ENCODE results near the gene ERMARD. TPM values are rescaled to one million over a fixed set of nuclear protein-coding genes. Genes with fewer than 3 reads are reported as not detected.

The ERMARD gene
- total RNA-seq, 1 experiment from 2014 or later, result 16.8 TPM

DNA sequence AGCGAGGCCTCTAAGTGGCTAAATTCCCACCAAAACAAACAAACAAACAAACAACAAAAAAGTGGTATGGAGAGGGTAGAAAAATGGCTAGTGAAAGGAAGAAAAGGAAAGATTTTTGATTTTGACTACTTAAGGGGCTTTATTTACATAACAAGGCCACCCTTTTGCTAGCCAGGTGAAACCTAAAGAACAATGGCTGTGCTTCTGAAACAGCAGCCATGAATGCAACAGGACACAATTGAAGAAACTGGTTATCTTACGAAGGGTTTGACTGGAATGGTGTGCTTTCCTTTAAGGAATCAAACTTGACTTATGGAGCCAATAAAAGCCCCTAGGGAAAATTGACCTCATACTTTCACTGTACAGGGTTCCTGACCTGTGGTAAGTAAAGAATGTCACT, 68.9 kb downstream of the ERMARD start:
- DNase-seq (ENCODE audit: extremely low read depth, low read depth), result no peak

DNA sequence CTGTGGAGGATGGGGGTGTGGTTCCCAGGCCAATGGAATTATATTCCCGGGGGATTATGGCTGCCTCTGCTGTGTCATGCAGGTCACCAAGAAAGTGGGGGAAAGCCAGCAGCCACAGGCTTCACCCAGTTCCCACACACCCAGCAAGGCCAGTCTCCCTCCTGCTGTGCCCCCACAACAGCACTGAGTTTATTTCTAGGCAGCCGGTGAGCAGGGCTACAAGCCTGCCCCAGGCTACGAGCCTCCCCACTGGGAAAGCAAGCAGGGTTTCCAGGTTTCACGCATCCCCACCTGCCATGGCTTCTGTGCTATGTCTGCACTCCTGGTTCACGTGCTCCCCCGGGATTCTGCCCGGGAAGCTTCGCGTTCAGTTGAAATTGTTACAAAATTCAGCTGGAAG, 72.6 kb downstream of the ERMARD start:
- no peak for DNase-seq (ENCODE audit: extremely low read depth, low read depth)

DNA sequence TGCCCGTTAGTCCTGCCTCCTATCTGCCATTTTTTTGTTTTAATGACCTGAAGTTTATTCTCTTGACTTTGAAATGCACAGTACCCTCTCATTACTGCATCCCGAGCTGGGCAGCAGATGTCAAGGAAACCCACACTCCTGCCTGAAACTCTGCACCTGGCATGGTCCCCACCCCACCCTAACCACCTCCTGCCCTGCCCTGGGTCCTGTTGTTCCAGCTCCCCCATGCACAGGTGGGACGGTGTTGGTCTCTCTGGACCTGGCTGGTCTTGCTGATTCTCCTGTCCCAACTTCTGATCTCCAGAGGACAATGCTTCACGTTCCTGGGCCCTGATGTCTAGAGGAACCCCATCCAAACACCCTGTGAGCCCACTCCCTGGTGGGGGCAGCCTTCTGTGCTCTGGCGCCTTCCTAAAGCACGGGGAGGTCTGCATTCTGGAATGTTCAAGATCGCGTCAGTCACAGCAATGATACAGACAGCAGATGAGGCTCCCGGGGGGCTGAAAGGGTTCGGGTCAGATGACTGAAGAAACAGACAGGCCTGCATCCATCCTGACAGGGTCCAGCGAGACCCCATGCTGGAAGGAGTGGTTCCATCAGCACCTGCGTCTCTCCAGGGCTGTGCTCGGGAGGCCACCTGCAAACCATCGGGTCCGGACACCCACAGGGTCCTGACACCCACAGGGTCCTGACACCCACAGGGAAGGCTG, 73.6 kb downstream of the ERMARD start:
- DNase-seq (ENCODE audit: extremely low read depth, low read depth), result no peak

DNA sequence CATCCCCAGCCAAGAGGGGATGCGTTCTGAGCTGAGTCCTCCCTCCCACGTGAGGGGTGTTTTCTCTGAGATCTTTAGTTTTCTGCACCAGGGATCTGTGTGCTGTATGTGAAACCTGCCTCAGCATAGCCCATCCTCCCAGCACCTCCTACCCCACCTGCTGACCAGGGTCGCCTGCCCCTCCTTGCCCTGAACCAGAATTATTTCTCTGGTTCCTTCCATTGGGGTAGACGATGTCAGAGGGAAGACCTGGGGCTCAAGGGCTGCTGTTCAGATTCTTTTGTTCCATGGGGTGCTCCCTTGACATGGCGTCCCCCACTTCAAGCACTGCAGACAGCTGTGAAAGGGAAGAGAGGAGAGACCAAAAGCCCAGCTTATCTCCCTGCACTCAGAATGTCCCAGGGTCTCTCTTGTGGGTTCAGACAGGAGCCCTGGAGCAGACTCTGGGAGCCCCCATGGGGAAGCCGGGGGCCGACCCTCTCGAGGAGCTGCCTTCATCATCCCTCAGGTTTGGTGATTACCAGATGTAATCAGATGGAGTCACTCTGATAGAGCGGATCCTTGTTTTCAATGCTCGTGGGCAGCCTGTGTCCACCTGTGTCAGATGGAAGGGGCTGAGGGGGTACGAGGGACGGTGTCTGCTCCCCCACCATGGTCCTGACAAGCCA, 74.3 kb downstream of the ERMARD start:
- no peak for DNase-seq (ENCODE audit: extremely low read depth, low read depth)

DNA sequence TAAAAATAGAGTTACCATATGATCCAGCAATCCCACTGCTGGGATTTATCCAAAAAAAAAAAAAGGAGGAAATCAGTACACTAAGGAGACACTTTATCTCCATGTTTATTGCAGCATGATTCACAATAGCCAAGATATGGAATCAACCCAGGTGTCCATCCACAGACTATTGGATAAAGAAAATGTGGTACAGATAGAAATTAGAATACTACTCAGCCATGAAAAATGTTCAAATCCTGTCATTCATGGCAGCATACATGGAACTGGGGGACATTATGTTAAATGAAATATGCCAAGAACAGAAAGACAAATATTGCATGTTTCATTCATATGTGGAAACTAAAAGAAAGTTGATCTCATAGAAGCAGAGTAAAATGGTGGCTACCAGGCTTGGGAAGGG, 75.3 kb downstream of the ERMARD start:
- DNase-seq (ENCODE audit: extremely low read depth, low read depth), result no peak

DNA sequence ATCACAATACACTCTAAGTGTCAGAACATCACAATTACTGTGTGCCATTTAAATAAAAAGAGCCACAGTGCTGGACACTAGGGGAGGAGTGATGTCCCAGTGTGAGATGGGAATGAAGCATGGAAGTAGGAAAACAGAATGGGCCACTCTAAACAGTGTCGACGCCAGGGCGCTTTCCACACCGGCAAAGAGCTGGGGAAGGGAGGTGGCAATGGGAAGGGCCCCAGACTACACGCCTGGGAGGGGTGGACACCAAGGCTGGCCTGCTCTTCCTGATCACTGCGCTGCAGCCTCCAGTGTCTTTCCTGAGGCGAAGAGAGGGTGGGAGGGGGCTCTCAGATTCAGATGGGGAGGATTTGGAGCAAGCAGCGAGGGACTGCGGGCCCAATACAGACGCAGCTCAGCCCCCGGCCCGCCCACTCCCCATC, 75.9 kb downstream of the ERMARD start:
- no peak for DNase-seq (ENCODE audit: extremely low read depth, low read depth)

DNA sequence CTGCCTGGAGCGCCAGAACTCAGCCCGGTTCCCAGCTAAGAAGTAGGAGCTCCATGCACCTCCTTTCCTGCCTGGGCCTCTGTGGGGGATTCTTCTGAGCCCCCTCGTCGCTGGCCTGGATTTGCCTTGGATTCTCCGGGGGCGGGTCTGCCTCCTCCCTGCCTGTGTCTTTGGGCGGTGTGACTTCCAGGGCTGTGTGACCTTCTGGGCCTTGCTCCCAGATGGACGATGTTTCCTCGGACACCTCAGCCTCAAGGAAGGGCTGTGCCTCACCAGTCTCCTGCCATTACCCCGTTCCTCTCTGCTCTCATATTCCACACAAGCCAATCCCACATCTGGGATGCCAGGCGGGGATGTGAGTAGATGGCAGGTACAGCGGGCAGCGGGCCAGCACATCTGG, 76.8 kb downstream of the ERMARD start:
- no peak for DNase-seq (ENCODE audit: extremely low read depth, low read depth)

DNA sequence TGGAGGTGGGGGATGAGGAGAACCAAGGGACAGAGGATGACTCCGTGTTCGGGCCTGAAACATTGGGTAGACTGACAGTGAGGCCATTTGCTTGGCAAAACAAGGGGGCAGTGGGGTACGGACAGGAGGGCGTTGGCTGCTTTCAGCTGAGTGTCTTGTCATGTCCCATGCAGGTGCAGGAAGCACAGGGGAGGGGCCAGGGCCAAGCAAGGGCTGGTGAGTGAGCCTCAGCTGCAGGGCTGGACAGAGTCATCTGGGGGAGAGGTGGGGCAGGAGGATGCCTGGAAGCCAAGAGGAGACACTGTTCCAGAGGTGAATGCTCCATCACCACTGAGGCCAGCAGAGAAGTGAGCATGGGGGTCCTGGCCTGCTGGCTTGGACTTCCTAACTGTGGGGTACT, 78.4 kb downstream of the ERMARD start:
- no peak for DNase-seq (ENCODE audit: extremely low read depth, low read depth)

DNA sequence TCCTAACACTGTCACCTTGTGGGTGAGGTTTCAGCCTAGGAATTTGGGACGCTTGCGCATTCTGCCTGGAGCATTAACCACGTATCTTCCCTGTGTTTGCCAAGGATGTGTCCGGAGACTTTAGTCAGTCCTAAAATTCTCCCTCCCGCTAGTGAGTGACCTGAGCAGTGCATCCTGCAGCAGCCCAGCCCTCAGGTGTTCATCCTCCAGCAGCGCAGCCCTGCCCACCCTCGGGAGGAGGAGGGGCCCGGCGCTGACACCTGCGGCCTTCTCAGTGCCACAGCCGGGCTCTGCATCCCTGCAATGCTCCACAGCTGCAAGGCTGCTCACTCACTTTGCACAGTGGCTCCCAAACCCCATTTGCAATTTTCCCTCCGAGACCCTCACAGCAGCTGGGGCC, 79.5 kb downstream of the ERMARD start:
- DNase-seq (ENCODE audit: extremely low read depth, low read depth), result no peak

Other genes with a start within 250 kb of the ERMARD start
- gene WDR27, start 49.6 kb upstream of the ERMARD start, total RNA-seq (2014; rRNA removed; shearing (Covaris generic)), result 16.9 and 24.0 TPM in 2 replicates
- 28.6 and 28.8 TPM in 2 replicates for gene C6orf120, start 49.5 kb upstream of the ERMARD start, total RNA-seq (2014; rRNA removed; shearing (Covaris generic))
- 25.4 and 29.8 TPM in 2 replicates for gene PHF10, start 27.1 kb upstream of the ERMARD start, total RNA-seq (2014; rRNA removed; shearing (Covaris generic))
- gene DYNLT2, start 50 bp upstream of the ERMARD start, total RNA-seq (2014; rRNA removed; shearing (Covaris generic)), result 1.2 and 1.3 TPM in 2 replicates

Measured in NCI-H460 (cell line).